HG02588 (cell line): ENCODE results near the gene TNFRSF12A.
A peak's percentile ranks its signal among the peaks of the same experiment; 100 is the strongest.

Experiments used
- ATAC-seq: cut with Tn5 transposase; IDR thresholded peaks from one replicate; pipeline ENCODE4 v1.9.1; 2021; ENCODE audit warnings: mild to moderate bottlenecking, moderate library complexity; ENCODE audit not compliant: unreplicated experiment

The TNFRSF12A gene

DNA sequence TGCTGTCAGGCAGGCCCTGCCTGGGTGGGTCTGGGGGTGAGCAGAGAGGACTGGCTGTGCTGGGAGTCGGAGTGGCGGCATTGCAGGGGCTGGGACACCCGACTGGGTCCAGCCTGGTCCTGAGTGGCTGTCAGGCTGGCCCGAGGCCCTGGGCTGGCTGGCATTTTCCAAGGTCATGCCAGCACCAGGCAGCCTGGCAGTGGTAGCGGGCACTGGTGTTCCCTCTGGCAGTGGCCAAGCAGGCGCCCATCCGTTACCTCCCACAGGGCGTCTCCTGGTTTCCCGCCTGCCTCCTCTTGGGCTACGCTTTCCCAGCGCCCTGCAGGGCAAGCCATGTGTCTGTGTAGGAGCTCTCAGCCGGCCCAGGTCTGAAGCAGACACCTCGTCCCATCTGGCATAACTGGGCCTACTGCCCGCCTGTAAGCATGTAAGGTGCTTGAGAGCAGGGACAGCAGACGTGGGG lies 34.2 kb upstream of the TNFRSF12A start:
- no peak for ATAC-seq

- no peak for ATAC-seq
Observed at GRCh38 chr16:2986623-2987188, 33.5 kb upstream of the TNFRSF12A start.

GRCh38 chr16:2987286-2987685 lies 32.9 kb upstream of the TNFRSF12A start:
- no peak for ATAC-seq

GRCh38 chr16:2987833-2988232 lies 32.3 kb upstream of the TNFRSF12A start:
- ATAC-seq = no peak

- ATAC-seq = no peak
Observed at GRCh38 chr16:2988590-2989099, 31.5 kb upstream of the TNFRSF12A start.

DNA sequence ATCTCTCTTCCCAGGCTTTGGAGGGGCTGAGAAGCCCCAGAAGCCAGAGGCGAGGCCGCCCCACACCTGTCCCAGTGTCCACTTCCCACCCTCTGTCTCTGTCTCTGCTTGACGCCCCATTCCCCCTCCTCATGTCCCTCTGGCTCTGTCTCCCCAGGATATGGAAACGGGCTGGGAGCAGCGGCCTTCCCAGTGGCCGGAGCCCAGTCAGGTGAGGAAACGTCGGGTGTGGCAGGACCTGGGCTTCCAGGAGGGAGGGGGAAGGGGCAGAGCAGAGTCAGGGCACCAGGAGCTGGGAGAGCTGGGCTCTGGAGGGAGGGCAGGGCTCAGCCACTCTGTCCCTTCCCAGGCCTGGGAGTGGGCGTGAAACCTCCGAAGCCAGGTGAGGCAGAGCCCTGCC lies 29.3 kb upstream of the TNFRSF12A start:
- no peak for ATAC-seq

DNA sequence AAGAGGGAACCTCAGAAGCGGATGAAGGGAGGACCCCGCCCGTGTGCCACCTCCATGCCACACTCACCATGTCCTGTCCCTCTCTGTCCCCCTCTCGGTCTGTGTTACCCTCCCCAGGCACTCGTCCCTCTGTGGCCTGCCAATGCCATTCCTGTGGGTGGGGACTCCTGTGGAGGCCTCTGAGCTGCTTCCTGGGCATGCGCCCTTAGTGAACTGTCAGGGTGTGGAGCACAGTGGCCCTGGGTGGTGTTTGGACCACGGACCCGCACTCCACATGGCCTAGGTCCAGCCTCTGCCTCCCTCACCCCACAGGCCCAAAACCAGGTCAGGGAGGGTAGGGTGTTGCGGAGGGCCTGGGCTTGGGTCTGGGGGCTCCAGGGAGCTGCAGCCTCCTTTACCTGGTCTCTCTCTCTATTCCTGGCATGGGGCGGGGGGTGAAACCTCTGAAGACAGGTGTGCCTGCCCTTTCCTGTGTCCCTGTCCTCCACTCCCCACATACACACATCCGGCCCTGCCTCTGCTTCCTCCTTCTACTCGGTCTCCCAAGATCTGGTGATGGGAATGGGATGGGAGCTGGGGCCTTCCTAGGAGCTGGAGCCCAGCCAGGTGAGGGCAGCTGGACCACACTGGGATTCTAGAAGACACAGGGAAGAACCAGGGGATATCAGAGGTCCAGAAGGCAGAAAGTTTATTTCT lies 28.5 kb upstream of the TNFRSF12A start:
- ATAC-seq = no peak

- ATAC-seq = no peak
Observed at GRCh38 chr16:2992383-2993081, 27.6 kb upstream of the TNFRSF12A start.

DNA sequence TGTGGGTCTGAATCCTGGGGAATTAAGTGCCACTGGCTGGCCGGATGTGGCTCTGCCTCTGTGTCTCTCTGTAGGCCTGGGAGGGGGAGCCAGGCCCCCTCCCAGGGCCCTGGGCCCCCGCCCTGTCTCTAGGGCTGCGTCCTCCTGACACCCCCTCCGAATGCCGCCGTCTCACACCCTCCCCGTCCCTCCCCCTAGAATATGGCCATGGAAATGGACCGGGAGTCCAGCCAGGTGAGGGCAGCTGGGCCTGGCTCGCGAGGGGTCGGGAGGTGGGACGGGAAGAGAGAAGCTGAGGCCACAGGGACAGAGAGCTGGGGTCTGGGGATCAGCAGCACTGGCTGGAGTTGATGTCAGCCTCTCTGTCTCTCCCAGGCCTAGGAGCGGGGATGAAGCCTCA lies 23.9 kb upstream of the TNFRSF12A start:
- ATAC-seq = no peak

DNA sequence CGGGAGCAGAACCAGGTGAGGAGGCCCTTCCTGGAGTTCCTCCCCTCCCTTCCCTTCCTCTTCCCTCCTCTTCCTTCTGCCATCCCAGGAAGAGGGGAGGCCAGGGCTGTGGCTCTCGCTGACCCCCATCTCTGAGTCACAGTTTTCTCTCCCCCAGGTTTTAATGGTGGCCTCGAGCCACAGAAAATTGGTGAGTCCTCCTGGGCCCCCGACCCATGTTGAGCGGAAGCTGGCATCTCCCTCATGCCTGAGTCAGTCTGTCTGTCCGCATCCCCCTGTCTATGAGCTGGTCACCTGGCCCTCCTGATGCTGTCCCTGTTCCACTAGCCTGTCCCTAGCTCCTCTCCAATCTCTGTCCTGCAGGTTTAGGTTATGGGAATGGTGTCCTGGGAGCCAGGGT lies 20.2 kb upstream of the TNFRSF12A start:
- no peak for ATAC-seq

GRCh38 chr16:3000540-3000939 lies 19.6 kb upstream of the TNFRSF12A start:
- no peak for ATAC-seq

DNA sequence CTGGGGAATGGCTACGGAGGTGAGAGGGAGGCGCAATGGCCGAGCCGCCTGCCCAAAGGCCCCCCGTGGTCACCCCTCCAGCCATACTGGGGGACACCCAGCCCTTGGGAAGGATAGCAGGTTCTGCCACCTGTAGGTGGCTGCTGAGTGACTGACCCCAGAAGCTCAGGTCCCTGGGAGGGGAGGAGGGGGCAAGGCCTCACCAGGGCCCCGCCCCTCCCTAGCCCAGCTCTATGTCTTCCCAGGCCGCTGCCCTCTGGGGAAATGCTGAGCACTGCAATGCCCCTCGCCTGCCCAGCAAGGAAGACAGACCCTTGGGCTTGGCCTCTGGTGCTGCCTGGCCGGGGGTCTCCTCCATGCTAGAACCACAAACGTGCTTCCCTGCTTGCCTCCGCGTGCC lies 18.9 kb upstream of the TNFRSF12A start:
- ATAC-seq = no peak

GRCh38 chr16:3003582-3004270 lies 16.4 kb upstream of the TNFRSF12A start:
- ATAC-seq = peak; percentile 90

DNA sequence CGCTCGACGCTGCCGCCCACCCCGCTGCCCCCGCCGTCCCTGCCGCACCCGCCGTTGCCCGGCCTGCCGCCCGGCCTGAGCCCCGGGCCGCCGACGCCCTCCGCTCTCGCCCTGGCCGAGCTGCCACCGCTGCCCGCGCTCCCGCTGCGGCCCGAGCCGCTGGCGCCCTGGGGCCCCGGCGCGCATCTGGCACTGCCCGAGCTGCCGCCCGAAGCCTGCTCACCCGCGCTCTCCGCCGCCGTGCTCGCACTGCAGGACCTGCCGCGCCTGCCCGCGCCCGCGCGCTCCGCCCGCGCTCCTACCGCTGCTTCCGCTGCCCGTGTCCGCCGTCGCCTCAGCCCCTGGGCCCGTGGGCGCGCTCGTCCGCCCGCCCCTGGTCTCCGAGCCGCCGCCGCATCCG lies 15.8 kb upstream of the TNFRSF12A start:
- ATAC-seq = peak; percentile 22

- peak; percentile 1 for ATAC-seq
Observed at GRCh38 chr16:3004781-3005284, 15.3 kb upstream of the TNFRSF12A start.

GRCh38 chr16:3007059-3007956 lies 12.9 kb upstream of the TNFRSF12A start:
- no peak for ATAC-seq

DNA sequence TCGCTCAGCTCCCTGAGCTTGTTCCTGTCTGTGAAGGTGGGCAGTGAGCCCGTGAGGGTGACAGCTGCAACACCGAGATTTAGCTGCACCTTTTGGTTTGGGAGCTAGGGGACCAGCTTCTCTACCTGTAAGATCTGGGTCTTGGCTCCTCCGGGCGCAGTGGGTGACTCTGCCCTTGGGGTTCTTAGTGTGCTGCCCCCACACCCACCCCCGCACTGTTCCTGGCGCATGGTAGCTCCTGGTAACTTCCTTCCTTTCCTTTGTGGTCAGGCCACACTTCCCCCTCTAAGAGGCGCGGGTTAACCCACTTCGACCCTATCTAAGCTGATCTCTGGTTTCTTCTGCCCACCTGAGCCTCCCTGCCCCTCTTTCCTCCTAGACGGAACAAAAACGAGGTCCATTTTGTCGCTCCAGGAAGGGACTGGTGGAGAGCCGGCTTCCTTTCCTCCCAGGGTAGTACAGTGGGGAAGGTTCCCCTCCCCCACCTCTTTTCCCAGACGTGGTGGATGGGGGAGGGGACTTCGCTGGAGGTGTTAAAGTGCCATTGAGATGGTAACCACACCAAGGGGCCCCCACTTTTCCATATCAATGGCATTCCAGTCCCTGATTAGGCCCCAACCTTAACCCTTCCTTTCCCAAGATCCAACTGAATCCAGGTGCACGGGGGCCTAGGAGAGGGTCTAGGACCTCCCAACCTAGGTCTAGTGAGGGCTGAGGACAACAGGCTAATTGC lies 12.0 kb upstream of the TNFRSF12A start:
- no peak for ATAC-seq

- no peak for ATAC-seq
Observed at GRCh38 chr16:3008690-3009037, 11.5 kb upstream of the TNFRSF12A start.

DNA sequence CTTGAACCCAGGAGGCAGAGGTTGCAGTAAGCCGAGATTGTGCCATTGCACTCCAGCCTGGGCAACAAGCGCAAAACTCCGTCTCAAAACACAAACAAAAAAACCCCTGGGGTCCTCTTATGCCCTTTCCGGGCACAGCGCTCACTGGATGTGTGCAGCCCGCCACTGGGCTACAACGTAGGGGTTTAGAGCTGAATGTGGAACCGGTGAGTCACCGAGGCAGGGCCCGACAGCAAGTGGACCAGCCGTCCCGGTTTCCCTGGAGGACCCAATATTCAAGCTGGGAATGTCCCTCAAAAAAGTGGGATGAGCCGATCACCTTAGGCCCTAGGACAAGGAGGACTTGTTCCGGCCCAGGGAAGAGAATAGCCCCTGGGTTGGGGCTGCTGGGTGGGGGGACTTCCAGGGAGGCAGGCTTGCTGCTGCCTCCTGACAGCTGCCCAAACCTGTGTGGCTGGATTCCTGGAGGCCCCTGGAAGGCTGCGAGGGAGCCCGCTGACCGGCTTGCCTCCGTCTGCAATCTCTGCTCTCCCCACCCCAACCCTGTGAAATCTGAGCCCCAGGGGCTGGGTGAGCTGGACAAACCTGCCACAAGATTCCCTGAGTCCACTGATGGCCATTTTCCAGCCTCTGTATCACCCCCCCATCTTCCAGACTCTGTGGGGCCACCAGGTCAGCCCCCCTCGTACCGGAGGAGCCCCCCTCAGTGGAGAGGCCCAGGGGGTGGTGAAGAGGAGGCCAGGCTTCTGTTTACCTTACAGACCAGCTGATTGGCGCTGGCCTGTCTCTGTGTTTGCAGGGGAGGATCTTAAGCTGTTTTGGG lies 10.4 kb upstream of the TNFRSF12A start:
- ATAC-seq = no peak
